Transverse colon (tissue), 4 donors: ENCODE measurements around the gene BICD1. TPM values are rescaled to one million over a fixed set of nuclear protein-coding genes. Genes with fewer than 3 reads are reported as not detected.
A peak's percentile ranks its signal among the peaks of the same experiment; 100 is the strongest.

Experiments used
- DNase-seq: peaks from one replicate; pipeline ENCODE4 v3.0.0-alpha.2; 2019
- H3K27ac ChIP-seq, 4 donors: fragments of 200-600 bp; sonication (generic); 2 replicates each; pipeline ENCODE4 v1.5.1; 2016 to 2018; ENCODE audit warnings: inconsistent platforms in 4 of 4
- H3K27me3 ChIP-seq: fragments of 200-600 bp; sonication (generic); 2 replicates; pipeline ENCODE4 v1.5.1; 2017; ENCODE audit warnings: inconsistent platforms
- H3K36me3 ChIP-seq, 4 donors: fragments of 200-600 bp; sonication (generic); 2 replicates each; pipeline ENCODE4 v1.5.1; 2017 to 2019; ENCODE audit warnings: inconsistent platforms in 4 of 4
- H3K4me1 ChIP-seq, 4 donors: fragments of 200-600 bp; sonication (generic); 2 replicates each; pipeline ENCODE4 v1.5.1; 2017 to 2020; ENCODE audit warnings: inconsistent platforms in 4 of 4
- H3K4me3 ChIP-seq, 4 donors: fragments of 200-600 bp; sonication (generic); 1 replicate in 1 of 4; 2 replicates in 3 of 4; pipeline versions ENCODE4 v1.5.1 to v1.6.1; 2017 to 2019; ENCODE audit warnings: inconsistent platforms in 4 of 4
- H3K9me3 ChIP-seq, 2 donors: fragments of 200-600 bp; sonication (generic); 2 replicates each; pipeline ENCODE4 v1.5.1; 2017 to 2019; ENCODE audit warnings: inconsistent platforms in 2 of 2
- EP300 ChIP-seq: sonication (generic); formaldehyde crosslinking; IDR thresholded peaks from one replicate; pipeline ENCODE4 v1.6.1; 2017; ENCODE audit warnings: antibody characterized with exemption, low read depth
- POLR2A ChIP-seq: fragments of 450-650 bp; IDR thresholded peaks from one replicate; pipeline ENCODE4 v1.6.1; 2016; ENCODE audit warnings: antibody characterized with exemption, mild to moderate bottlenecking, moderate library complexity
- POLR2AphosphoS5 ChIP-seq, 3 donors: sonication (generic); formaldehyde crosslinking; IDR thresholded peaks; one replicate each; pipeline ENCODE4 v1.6.1; 2016; ENCODE audit warnings: antibody characterized with exemption in 3 of 3
- WGBS, 2 donors: methylation state at CpG; one replicate each; pipeline ENCODE4 v1.1.5; 2018; ENCODE audit warnings: low coverage in 1 of 2; 5-methylcytosine and 5-hydroxymethylcytosine counted together
- in situ Hi-C, 4 donors: fragments of 200-750 bp; cut with MboI; loops; one replicate each; pipeline versions ENCODE4 v1.15.0 to v1.15.1; 2017; ENCODE audit warnings: low sequenced_read_pairs in 3 of 4, low pct_ligation_motif_present in 1 of 4, low pct_unique_long_range_greater_than_20kb in 1 of 4
- intact Hi-C: fragments of 100-400 bp; cut with DNase I; formaldehyde crosslinking; loops from one replicate; pipeline ENCODE4 v1.15.1; 2023; ENCODE audit warnings: low total_unique reads
- total RNA-seq, 4 donors: library from RNA; depleted of rRNA; stranded (reverse); fragments of >200 nt; gene quantifications; one replicate each; pipeline ENCODE4 v1.1.0, GENCODE V29; 2016
- TF ChIP-seq, protein P1 (sequence below), 5 experiments: fragments of 200-600 bp in 3 of 5; fragments of 450-650 bp in 2 of 5; sonication (generic) in 3 of 5; IDR thresholded peaks; 1 replicate in 2 of 5; 2 replicates in 3 of 5; pipeline ENCODE4 v1.5.1; 2016 to 2017; ENCODE audit warnings: antibody characterized with exemption in 5 of 5, inconsistent platforms in 3 of 5, mild to moderate bottlenecking in 2 of 5, moderate library complexity in 1 of 5

BICD1 gene
- total RNA-seq, 4 donors from 2014 or later, result 0.75 to 27.7 (median 5.2) TPM

- 0% methylated on average over 22 of the region's 82 CpGs; no CpG with 5 or more reads in 1 of the 2 donors for WGBS, 2 donors
These were observed 292.9 kb downstream of the BICD1 start, which contains the start of gene FGD4 for GRCh38 chr12:32399370-32400113. FGD4 (plus strand) TSS chr12:32399558.

DNA sequence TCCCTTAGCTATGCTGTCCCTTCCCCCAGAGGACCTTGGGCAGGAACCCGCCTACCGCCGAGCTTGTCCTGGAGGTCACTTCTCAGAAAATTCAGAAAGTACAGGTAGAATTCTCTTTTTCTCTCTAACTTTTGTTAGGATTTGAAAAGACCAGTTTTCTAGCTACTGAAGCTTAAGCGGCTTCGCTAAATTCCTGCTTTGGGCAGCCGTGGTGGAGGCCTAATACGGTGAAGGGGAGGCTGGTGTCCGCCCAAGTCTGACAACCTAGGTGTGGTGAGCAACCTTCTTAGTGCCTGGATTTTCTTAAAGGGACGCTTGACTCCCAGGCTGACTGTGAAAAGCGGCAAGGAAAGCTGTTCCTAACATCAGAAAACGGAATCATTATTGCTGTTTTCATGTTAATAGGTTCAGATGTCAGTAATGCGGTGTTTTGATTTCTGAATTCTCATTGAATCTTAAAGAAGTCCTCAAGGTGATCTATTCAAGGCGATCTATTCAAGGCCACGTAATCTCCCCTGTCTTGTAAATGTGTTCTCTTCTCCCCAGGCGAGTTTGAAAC is 293.5 kb downstream of the BICD1 start:
- intact Hi-C loops, result no loop called here
- 5 to 22% methylated on average over 5 to 15 of the region's 15 CpGs for WGBS, 2 donors
- Histone ChIP-seq H3K9me3 (no peaks in the 10 kb centered on the region), H3K36me3 (no peaks in the 10 kb centered on the region), H3K27me3 (peaks cover 10% of the 10 kb centered on the region), H3K4me3 (peak overlapping the region; percentile 52 to 71 (median 67)), H3K4me1 (peaks cover 6 to 32% (median 17%) of the 10 kb centered on the region in 4 donors), H3K27ac (peak overlapping the region; percentile 88 to 92 (median 90))
- DNase-seq, result peak; percentile 63
- TF ChIP-seq EP300, result no peak
- TF ChIP-seq POLR2A, result no peak
- TF ChIP-seq POLR2AphosphoS5 (IDR thresholded peaks at IDR 0.05), result peak in 2 of 3 donors; percentile 24 to 48
- TF ChIP-seq, protein P1, sequence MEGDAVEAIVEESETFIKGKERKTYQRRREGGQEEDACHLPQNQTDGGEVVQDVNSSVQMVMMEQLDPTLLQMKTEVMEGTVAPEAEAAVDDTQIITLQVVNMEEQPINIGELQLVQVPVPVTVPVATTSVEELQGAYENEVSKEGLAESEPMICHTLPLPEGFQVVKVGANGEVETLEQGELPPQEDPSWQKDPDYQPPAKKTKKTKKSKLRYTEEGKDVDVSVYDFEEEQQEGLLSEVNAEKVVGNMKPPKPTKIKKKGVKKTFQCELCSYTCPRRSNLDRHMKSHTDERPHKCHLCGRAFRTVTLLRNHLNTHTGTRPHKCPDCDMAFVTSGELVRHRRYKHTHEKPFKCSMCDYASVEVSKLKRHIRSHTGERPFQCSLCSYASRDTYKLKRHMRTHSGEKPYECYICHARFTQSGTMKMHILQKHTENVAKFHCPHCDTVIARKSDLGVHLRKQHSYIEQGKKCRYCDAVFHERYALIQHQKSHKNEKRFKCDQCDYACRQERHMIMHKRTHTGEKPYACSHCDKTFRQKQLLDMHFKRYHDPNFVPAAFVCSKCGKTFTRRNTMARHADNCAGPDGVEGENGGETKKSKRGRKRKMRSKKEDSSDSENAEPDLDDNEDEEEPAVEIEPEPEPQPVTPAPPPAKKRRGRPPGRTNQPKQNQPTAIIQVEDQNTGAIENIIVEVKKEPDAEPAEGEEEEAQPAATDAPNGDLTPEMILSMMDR (IDR thresholded peaks at IDR 0.05), result no peak
- in situ Hi-C loops, result no loop called here

More at GRCh38 chr12:32399370-32400113, 292.9 kb downstream of the BICD1 start, which contains the start of gene FGD4:
- Histone ChIP-seq H3K36me3 (no peaks in the 10 kb centered on the region), H3K4me3 (peak within 1 kb of the TSS; percentile 52 to 71 (median 67)), H3K4me1 (peaks cover 6 to 32% (median 17%) of the 10 kb centered on the region in 4 donors), H3K27ac (peak within 1 kb of the TSS; percentile 88 to 92 (median 90)), H3K27me3 (peaks cover 10% of the 10 kb centered on the region), H3K9me3 (no peaks in the 10 kb centered on the region)
- intact Hi-C loops (no loop called here), in situ Hi-C loops (no loop called here)
- DNase-seq, result peak; percentile 41
- TF ChIP-seq, protein P1 (IDR thresholded peaks at IDR 0.05), result peak; percentile 18 to 53 (median 33)
- TF ChIP-seq EP300, result no peak
- peak; percentile 85 to 98 (median 95) for TF ChIP-seq POLR2AphosphoS5 (IDR thresholded peaks at IDR 0.05)
- peak; percentile 98 for TF ChIP-seq POLR2A

DNA sequence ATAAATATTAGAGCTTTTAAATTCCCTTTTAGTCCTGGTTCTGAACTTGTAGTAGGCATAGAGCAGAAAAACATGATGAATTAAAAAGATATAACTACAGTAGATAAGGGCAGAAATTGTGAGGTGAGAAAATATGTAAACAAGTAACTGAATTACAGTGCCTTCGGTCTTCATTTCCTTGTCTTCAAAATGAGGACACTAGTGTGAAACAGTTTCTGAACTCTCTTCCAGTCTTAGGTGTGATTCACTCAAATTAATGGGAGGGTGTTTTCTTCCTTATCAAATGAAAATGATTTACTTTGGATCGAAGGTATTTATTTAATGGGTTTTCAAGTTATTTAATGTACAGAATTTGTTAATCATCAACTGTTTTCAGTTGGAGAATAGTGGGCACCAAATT is 294.2 kb downstream of the BICD1 start:
- intact Hi-C loops, result no loop called here
- no peak for DNase-seq
- no peaks in the 10 kb centered on the region for H3K36me3 ChIP-seq
- in situ Hi-C loops, result no loop called here
- H3K9me3 ChIP-seq, result no peaks in the 10 kb centered on the region
- peak in 2 of 3 donors; percentile 50 to 64 for TF ChIP-seq POLR2AphosphoS5 (IDR thresholded peaks at IDR 0.05)
- peak; percentile 46 for TF ChIP-seq POLR2A
- TF ChIP-seq, protein P1 (IDR thresholded peaks at IDR 0.05), result no peak
- H3K27me3 ChIP-seq, result peaks cover 10% of the 10 kb centered on the region
- H3K4me3 ChIP-seq, result peak overlapping the region; percentile 52 to 71 (median 67)
- H3K27ac ChIP-seq, result peak overlapping the region; percentile 88 to 92 (median 90)
- peaks cover 6 to 36% (median 17%) of the 10 kb centered on the region in 4 donors for H3K4me1 ChIP-seq
- 28 to 35% methylated on average over 2 of the region's 2 CpGs for WGBS, 2 donors

GRCh38 chr12:32402170-32402569 is 295.5 kb downstream of the BICD1 start:
- 89 to 97% methylated on average over 10 of the region's 10 CpGs for WGBS, 2 donors
- DNase-seq, result no peak
- TF ChIP-seq POLR2A (no peak), POLR2AphosphoS5 (IDR thresholded peaks at IDR 0.05) (no peak), EP300 (no peak)
- TF ChIP-seq, protein P1 (IDR thresholded peaks at IDR 0.05), result no peak
- intact Hi-C loops, result no loop called here
- Histone ChIP-seq H3K27me3 (peaks cover 10% of the 10 kb centered on the region), H3K36me3 (no peaks in the 10 kb centered on the region), H3K4me1 (peaks cover 6 to 41% (median 19%) of the 10 kb centered on the region in 4 donors), H3K9me3 (no peaks in the 10 kb centered on the region), H3K4me3 (no peak overlapping the region), H3K27ac (no peak overlapping the region)
- in situ Hi-C loops, result no loop called here
